ENCODE results near the gene DNAH5. TPM values are rescaled to one million over a fixed set of nuclear protein-coding genes. Genes with fewer than 3 reads are reported as not detected.

Gene DNAH5
- total and polyA plus RNA-seq, 2 of the 13 experiments (the other 11 are each of a cell fraction or from before 2014, with no cell fraction given) = 0.09 TPM

DNA sequence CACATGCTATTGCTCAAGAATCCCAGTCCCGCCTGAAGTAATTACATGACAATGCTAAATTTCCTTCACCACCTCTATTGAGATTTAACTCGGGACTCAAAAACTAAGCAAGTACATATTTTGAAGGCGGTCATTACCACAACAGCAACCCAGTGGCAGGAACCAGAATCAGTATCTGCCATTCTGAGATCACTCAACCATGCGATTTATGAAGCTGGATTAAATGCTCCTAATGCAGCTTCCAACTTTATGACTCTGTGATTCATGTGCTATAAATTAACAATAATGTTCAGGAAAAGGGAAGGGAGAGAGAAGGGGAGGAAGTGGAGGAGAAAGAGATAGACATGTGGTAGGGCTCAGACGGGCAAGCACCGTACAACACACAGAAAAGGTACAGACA, 194.7 kb downstream of the DNAH5 start:
- TF ChIP-seq, protein P1, sequence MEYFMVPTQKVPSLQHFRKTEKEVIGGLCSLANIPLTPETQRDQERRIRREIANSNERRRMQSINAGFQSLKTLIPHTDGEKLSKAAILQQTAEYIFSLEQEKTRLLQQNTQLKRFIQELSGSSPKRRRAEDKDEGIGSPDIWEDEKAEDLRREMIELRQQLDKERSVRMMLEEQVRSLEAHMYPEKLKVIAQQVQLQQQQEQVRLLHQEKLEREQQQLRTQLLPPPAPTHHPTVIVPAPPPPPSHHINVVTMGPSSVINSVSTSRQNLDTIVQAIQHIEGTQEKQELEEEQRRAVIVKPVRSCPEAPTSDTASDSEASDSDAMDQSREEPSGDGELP (IDR thresholded peaks at IDR 0.05; ENCODE audit: borderline replicate concordance, low read depth) = no peak
- TF ChIP-seq ZBTB8A (CRISPR knock-in tag; IDR thresholded peaks at IDR 0.05; ENCODE audit: borderline replicate concordance, low read depth) = no peak
- Histone ChIP-seq H3K4me3 (replicated peaks in 1 of 3; ENCODE audit: insufficient read depth in 1 of 3, low read depth in 2 of 3, low read length in 3 of 3) (no peak overlapping the region), H3K27ac (ENCODE audit: extremely low read length, insufficient read depth, low read length) (no peak overlapping the region), H3K9me3 (ENCODE audit: low read length) (no peaks in the 10 kb centered on the region), H3K36me3 (replicated peaks in 1 of 2; ENCODE audit: control insufficient read depth in 1 of 2, insufficient read depth in 2 of 2, low read length in 2 of 2) (no peaks in the 10 kb centered on the region), H2AFZ (ENCODE audit: low read length) (no peak overlapping the region), H3K27me3 (ENCODE audit: control insufficient read depth in 1 of 2, insufficient read depth in 2 of 2, low read length in 2 of 2) (no peaks in the 10 kb centered on the region), H3K4me2 (ENCODE audit: low read depth, low read length) (no peak overlapping the region), H3K9ac (ENCODE audit: insufficient read depth, low read depth, low read length) (no peak overlapping the region), H3K79me2 (ENCODE audit: insufficient read depth, low read length) (no peaks in the 10 kb centered on the region), H3K4me1 (ENCODE audit: insufficient read depth, low read length) (no peaks in the 10 kb centered on the region), H4K20me1 (ENCODE audit: insufficient read depth, low read length) (no peaks in the 10 kb centered on the region)
- CTCF ChIA-PET (ENCODE audit: low intra/inter-chr PET ratio, low total read pairs) = no interaction called here
- ATAC-seq = no peak
- intact Hi-C loops (cut with micrococcal nuclease; ENCODE audit: unreplicated experiment) (no loop called here), in situ Hi-C loops (cut with HindIII; ENCODE audit: extremely low pct_ligation_motif_present, low pct_unique_long_range_greater_than_20kb) (no loop called here)
- DNase-seq (ENCODE audit: low spot score) = no peak
- POLR2A ChIA-PET = no interaction called here
- BruUV-seq (replicated peaks) = no TSS peak
- 17% methylated on average over 6 of the region's 6 CpGs for WGBS (ENCODE audit: low lambda C conversion rate)
- no peak for FAIRE-seq

DNA sequence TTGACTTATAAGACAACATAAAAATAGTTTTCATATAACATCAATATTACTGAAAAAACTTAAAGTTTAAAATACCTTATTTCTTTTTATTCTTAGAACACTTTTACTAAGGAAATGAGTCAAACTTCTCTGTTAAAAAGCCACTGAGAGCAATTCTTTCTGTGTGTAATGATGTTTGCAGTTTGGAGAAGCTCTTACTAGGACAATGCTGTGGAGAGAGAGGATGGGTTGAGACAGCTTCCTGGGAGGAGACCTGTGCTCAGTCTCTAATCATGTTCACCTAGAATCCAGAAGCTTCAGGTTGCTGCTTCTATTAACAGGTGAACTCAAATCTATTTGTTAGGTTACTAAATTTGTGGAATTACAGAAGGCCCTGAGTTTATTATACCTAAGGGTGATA, 198.5 kb downstream of the DNAH5 start:
- DNase-seq (ENCODE audit: low spot score) (no peak), ATAC-seq (no peak), FAIRE-seq (no peak)
- H3K9me3 ChIP-seq (ENCODE audit: low read length) = no peaks in the 10 kb centered on the region
- no peaks in the 10 kb centered on the region for H3K36me3 ChIP-seq (replicated peaks in 1 of 2; ENCODE audit: control insufficient read depth in 1 of 2, insufficient read depth in 2 of 2, low read length in 2 of 2)
- H3K27me3 ChIP-seq (ENCODE audit: control insufficient read depth in 1 of 2, insufficient read depth in 2 of 2, low read length in 2 of 2) = no peaks in the 10 kb centered on the region
- no peak overlapping the region for H3K9ac ChIP-seq (ENCODE audit: insufficient read depth, low read depth, low read length)
- H4K20me1 ChIP-seq (ENCODE audit: insufficient read depth, low read length) = no peaks in the 10 kb centered on the region
- H3K79me2 ChIP-seq (ENCODE audit: insufficient read depth, low read length) = no peaks in the 10 kb centered on the region
- intact Hi-C loops (cut with micrococcal nuclease; ENCODE audit: unreplicated experiment) = no loop called here
- H3K4me2 ChIP-seq (ENCODE audit: low read depth, low read length) = no peak overlapping the region
- H3K27ac ChIP-seq (ENCODE audit: extremely low read length, insufficient read depth, low read length) = no peak overlapping the region
- in situ Hi-C loops (cut with HindIII; ENCODE audit: extremely low pct_ligation_motif_present, low pct_unique_long_range_greater_than_20kb) = no loop called here
- ChIA-PET POLR2A (no interaction called here), CTCF (ENCODE audit: low intra/inter-chr PET ratio, low total read pairs) (no interaction called here)
- BruUV-seq (replicated peaks) = no TSS peak
- H3K4me1 ChIP-seq (ENCODE audit: insufficient read depth, low read length) = no peaks in the 10 kb centered on the region
- H2AFZ ChIP-seq (ENCODE audit: low read length) = no peak overlapping the region
- no peak overlapping the region for H3K4me3 ChIP-seq (replicated peaks in 1 of 3; ENCODE audit: insufficient read depth in 1 of 3, low read depth in 2 of 3, low read length in 3 of 3)
- TF ChIP-seq ZBTB21 (CRISPR knock-in tag; IDR thresholded peaks at IDR 0.05) = no peak
- TF ChIP-seq, protein P2, sequence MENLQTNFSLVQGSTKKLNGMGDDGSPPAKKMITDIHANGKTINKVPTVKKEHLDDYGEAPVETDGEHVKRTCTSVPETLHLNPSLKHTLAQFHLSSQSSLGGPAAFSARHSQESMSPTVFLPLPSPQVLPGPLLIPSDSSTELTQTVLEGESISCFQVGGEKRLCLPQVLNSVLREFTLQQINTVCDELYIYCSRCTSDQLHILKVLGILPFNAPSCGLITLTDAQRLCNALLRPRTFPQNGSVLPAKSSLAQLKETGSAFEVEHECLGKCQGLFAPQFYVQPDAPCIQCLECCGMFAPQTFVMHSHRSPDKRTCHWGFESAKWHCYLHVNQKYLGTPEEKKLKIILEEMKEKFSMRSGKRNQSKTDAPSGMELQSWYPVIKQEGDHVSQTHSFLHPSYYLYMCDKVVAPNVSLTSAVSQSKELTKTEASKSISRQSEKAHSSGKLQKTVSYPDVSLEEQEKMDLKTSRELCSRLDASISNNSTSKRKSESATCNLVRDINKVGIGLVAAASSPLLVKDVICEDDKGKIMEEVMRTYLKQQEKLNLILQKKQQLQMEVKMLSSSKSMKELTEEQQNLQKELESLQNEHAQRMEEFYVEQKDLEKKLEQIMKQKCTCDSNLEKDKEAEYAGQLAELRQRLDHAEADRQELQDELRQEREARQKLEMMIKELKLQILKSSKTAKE (CRISPR knock-in tag; IDR thresholded peaks at IDR 0.05; ENCODE audit: borderline replicate concordance) = no peak
- no peak for TF ChIP-seq ZNF792 (CRISPR knock-in tag; IDR thresholded peaks at IDR 0.05)
- TF ChIP-seq PAWR (CRISPR knock-in tag; IDR thresholded peaks at IDR 0.05; ENCODE audit: borderline replicate concordance) = no peak
- TF ChIP-seq, protein P3, sequence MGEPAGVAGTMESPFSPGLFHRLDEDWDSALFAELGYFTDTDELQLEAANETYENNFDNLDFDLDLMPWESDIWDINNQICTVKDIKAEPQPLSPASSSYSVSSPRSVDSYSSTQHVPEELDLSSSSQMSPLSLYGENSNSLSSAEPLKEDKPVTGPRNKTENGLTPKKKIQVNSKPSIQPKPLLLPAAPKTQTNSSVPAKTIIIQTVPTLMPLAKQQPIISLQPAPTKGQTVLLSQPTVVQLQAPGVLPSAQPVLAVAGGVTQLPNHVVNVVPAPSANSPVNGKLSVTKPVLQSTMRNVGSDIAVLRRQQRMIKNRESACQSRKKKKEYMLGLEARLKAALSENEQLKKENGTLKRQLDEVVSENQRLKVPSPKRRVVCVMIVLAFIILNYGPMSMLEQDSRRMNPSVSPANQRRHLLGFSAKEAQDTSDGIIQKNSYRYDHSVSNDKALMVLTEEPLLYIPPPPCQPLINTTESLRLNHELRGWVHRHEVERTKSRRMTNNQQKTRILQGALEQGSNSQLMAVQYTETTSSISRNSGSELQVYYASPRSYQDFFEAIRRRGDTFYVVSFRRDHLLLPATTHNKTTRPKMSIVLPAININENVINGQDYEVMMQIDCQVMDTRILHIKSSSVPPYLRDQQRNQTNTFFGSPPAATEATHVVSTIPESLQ (CRISPR knock-in tag; conservative IDR thresholded peaks at IDR 0.05) = no peak
- no peak for TF ChIP-seq SNAI1 (CRISPR knock-in tag; IDR thresholded peaks at IDR 0.05; ENCODE audit: borderline replicate concordance)
- no peak for TF ChIP-seq EED (CRISPR knock-in tag; IDR thresholded peaks at IDR 0.05)
- no peak for TF ChIP-seq PLRG1 (conservative IDR thresholded peaks at IDR 0.05)
- no peak for TF ChIP-seq SOX6 (IDR thresholded peaks at IDR 0.05)
- TF ChIP-seq SOX6 (CRISPR knock-in tag; IDR thresholded peaks at IDR 0.05) = no peak
- no peak for TF ChIP-seq ZNF121 (CRISPR knock-in tag; IDR thresholded peaks at IDR 0.05)
- no peak for TF ChIP-seq ELF4 (CRISPR knock-in tag; IDR thresholded peaks at IDR 0.05; ENCODE audit: borderline replicate concordance)
- TF ChIP-seq ZMAT3 (CRISPR knock-in tag; conservative IDR thresholded peaks at IDR 0.05) = no peak
- no peak for TF ChIP-seq NR1H2 (CRISPR knock-in tag; IDR thresholded peaks at IDR 0.05; ENCODE audit: borderline replicate concordance, low read depth)
- no peak for TF ChIP-seq NFE2L2 (IDR thresholded peaks at IDR 0.05; ENCODE audit: low read length)
